GM12878 (cell line): ENCODE data around the gene FBXL19. TPM values are rescaled to one million over a fixed set of nuclear protein-coding genes. Genes with fewer than 3 reads are reported as not detected.

ENCODE experiments used
- ATAC-seq: fragments of 200-7000 bp; cut with Tn5 transposase; 3 replicates; pipeline ENCODE4 v1.9.1; 2020; ENCODE audit warnings: mild to moderate bottlenecking, moderate library complexity
- BruUV-seq: library from RNA; stranded (reverse); fragments of 400-500 nt; replicated peaks from 2 replicates; lab custom pipeline; 2021; lab: Mats Ljungman, UMichigan
- CTCF ChIA-PET: fragments of 300-600 bp; sonication (Branson Sonifier 250); formaldehyde crosslinking; extraction: SDS; loops from one replicate; lab custom pipeline; 2021; ENCODE audit warnings: inconsistent platforms; lab: Yijun Ruan, JAX
- POLR2A ChIA-PET: fragments of 350-600 bp; formaldehyde crosslinking; extraction: SDS; loops from one replicate; lab custom pipeline; 2021; ENCODE audit warnings: inconsistent platforms; lab: Charles Lee
- RAD21 ChIA-PET: fragments of 300-600 bp; sonication (Branson Sonifier 250); formaldehyde crosslinking; loops from one replicate; lab custom pipeline; 2023; ENCODE audit warnings: antibody characterized with exemption; ENCODE audit not compliant: unreplicated experiment; lab: Charles Lee
- SMC1A ChIA-PET: fragments of 300-600 bp; sonication (Branson Sonifier 250); formaldehyde crosslinking; loops from one replicate; lab custom pipeline; 2023; ENCODE audit not compliant: unreplicated experiment, uncharacterized antibody; lab: Charles Lee
- DNase-seq: peaks from one replicate; pipeline ENCODE4 v3.0.0-alpha.2; 2011; ENCODE audit warnings: low read depth, low spot score
- FAIRE-seq: peaks from 3 replicates; lab custom pipeline; 2011; peaks lifted over from hg19 to GRCh38; lab: Jason Lieb, UNC
- H2AFZ ChIP-seq: 2 replicates; pipeline ENCODE4 v1.6.0; 2011; ENCODE audit warnings: low read depth, low read length, control low read depth; ENCODE audit not compliant: control insufficient read depth
- H3K27ac ChIP-seq: 2 replicates; pipeline ENCODE4 v1.5.1; 2011; ENCODE audit warnings: control low read depth; ENCODE audit not compliant: control insufficient read depth, insufficient read depth
- H3K27me3 ChIP-seq, 2 experiments: replicated peaks in 1 of 2; 2 replicates each; pipeline versions ENCODE4 v1.6.0 to v1.6.1; 2011; ENCODE audit warnings: low read length in 1 of 2; ENCODE audit not compliant: control insufficient read depth in 2 of 2, insufficient read depth in 2 of 2
- H3K36me3 ChIP-seq, 2 experiments: 2 replicates each; pipeline ENCODE4 v1.5.1; 2011; ENCODE audit warnings: low read length in 1 of 2; ENCODE audit not compliant: control insufficient read depth in 2 of 2, insufficient read depth in 2 of 2
- H3K4me1 ChIP-seq: 2 replicates; pipeline ENCODE4 v1.6.1; 2011; ENCODE audit warnings: mild to moderate bottlenecking, low read length, moderate library complexity, mixed read lengths; ENCODE audit not compliant: control insufficient read depth, insufficient read depth
- H3K4me2 ChIP-seq: 2 replicates; pipeline ENCODE4 v1.6.0; 2011; ENCODE audit warnings: control low read depth; ENCODE audit not compliant: control insufficient read depth, insufficient read depth
- H3K4me3 ChIP-seq: fragments of 200-600 bp; sonication (generic); 2 replicates; pipeline ENCODE4 v1.5.1; 2016
- H3K79me2 ChIP-seq: 2 replicates; pipeline ENCODE4 v1.6.0; 2011; ENCODE audit warnings: low read length; ENCODE audit not compliant: control insufficient read depth, insufficient read depth
- H3K9ac ChIP-seq: 2 replicates; pipeline ENCODE4 v1.8.0; 2011; ENCODE audit warnings: low read length, control low read depth, mixed read lengths; ENCODE audit not compliant: control insufficient read depth, insufficient read depth
- H3K9me3 ChIP-seq: replicated peaks from 3 replicates; pipeline ENCODE4 v1.5.1; 2011; ENCODE audit warnings: mild to moderate bottlenecking, low read length; ENCODE audit not compliant: control insufficient read depth, insufficient read depth
- H4K20me1 ChIP-seq: 2 replicates; pipeline ENCODE4 v1.6.0; 2011; ENCODE audit not compliant: control insufficient read depth, insufficient read depth
- BCL11A ChIP-seq: IDR thresholded peaks from 2 replicates; pipeline ENCODE4 v1.6.1; 2011; ENCODE audit warnings: low read depth, low read length
- BRCA1 ChIP-seq: IDR thresholded peaks from 2 replicates; pipeline ENCODE4 v1.6.1; 2011; ENCODE audit warnings: low read depth, low read length, improper control_type of control experiment
- CHD1 ChIP-seq: IDR thresholded peaks from 2 replicates; pipeline ENCODE4 v1.6.1; 2012; ENCODE audit warnings: low read depth, low read length, improper control_type of control experiment
- CREB1 ChIP-seq: IDR thresholded peaks from 2 replicates; pipeline ENCODE4 v1.6.1; 2012; ENCODE audit warnings: low read depth, mild to moderate bottlenecking, inconsistent platforms
- DPF2 ChIP-seq: fragments of 450-650 bp; IDR thresholded peaks from 2 replicates; pipeline ENCODE4 v1.6.1; 2017; ENCODE audit warnings: mild to moderate bottlenecking
- ETV6 ChIP-seq, 2 experiments: fragments of 450-650 bp in 1 of 2; IDR thresholded peaks in 1 of 2; conservative IDR thresholded peaks in 1 of 2; 2 replicates each; pipeline ENCODE4 v1.6.1; 2014; ENCODE audit warnings: antibody characterized with exemption in 1 of 2, borderline replicate concordance in 1 of 2, low read depth in 1 of 2, mild to moderate bottlenecking in 1 of 2, moderate library complexity in 1 of 2
- GABPA ChIP-seq: IDR thresholded peaks from 2 replicates; pipeline ENCODE4 v1.6.1; 2014; ENCODE audit warnings: antibody characterized with exemption, low read depth, mild to moderate bottlenecking, inconsistent platforms
- HDGF ChIP-seq: fragments of 450-650 bp; IDR thresholded peaks from 2 replicates; pipeline ENCODE4 v1.6.1; 2016; ENCODE audit warnings: antibody characterized with exemption
- LARP7 ChIP-seq: fragments of 450-650 bp; IDR thresholded peaks from 2 replicates; pipeline ENCODE4 v1.6.1; 2017; ENCODE audit warnings: mild to moderate bottlenecking
- NFXL1 ChIP-seq: fragments of 450-650 bp; IDR thresholded peaks from 2 replicates; pipeline ENCODE4 v1.6.1; 2017; ENCODE audit warnings: antibody characterized with exemption, mild to moderate bottlenecking, borderline replicate concordance
- NFYA ChIP-seq: IDR thresholded peaks from 2 replicates; pipeline ENCODE4 v1.6.1; 2011; ENCODE audit warnings: low read depth, mild to moderate bottlenecking, low read length, improper control_type of control experiment, borderline replicate concordance
- RB1 ChIP-seq: fragments of 450-650 bp; formaldehyde crosslinking; IDR thresholded peaks from 2 replicates; pipeline ENCODE4 v1.6.1; 2017; ENCODE audit warnings: mild to moderate bottlenecking, borderline replicate concordance
- RFX5 ChIP-seq: IDR thresholded peaks from 2 replicates; pipeline ENCODE4 v1.6.1; 2011; ENCODE audit warnings: low read depth, low read length, improper control_type of control experiment
- RUNX3 ChIP-seq: IDR thresholded peaks from 2 replicates; pipeline ENCODE4 v1.6.1; 2012; ENCODE audit warnings: low read length, inconsistent platforms
- SPI1 ChIP-seq: IDR thresholded peaks from 2 replicates; pipeline ENCODE4 v1.6.1; 2011; ENCODE audit warnings: low read depth, mild to moderate bottlenecking, low read length, moderate library complexity, borderline replicate concordance; ENCODE audit not compliant: insufficient read depth
- SREBF2 ChIP-seq: IDR thresholded peaks from 2 replicates; pipeline ENCODE4 v1.6.1; 2012; ENCODE audit warnings: mild to moderate bottlenecking, low read length
- YBX1 ChIP-seq: fragments of 450-650 bp; IDR thresholded peaks from 2 replicates; pipeline ENCODE4 v1.6.1; 2016; ENCODE audit warnings: antibody characterized with exemption
- WGBS: methylation state at CpG from one replicate; pipeline ENCODE4 v1.1.6; 2016; ENCODE audit warnings: low lambda C conversion rate; ENCODE audit not compliant: insufficient replicate concordance, insufficient coverage; ENCODE audit errors: missing lambda C conversion rate; 5-methylcytosine and 5-hydroxymethylcytosine counted together
- in situ Hi-C: fragments of 300-500 bp; cut with MboI; formaldehyde crosslinking; loops from 9 replicates; pipeline ENCODE4 v1.14.3; 2018; ENCODE audit warnings: mixed read lengths
- intact Hi-C: fragments of 100-400 bp; cut with micrococcal nuclease; formaldehyde crosslinking; loops from one replicate; pipeline ENCODE4 v1.14.2; 2022; ENCODE audit not compliant: unreplicated experiment
- polyA plus RNA-seq, 11 experiments: library from polyadenylated mRNA; depleted of rRNA in 4 of 11; unstranded in 6 of 11; stranded (reverse) in 5 of 11; fragments of >200 nt; fragmentation: Nextera tagmentation in 4 of 11; fragmentation: Illumina TruSeq in 1 of 11; extraction: Ambion mirVana in 4 of 11; extraction: Trizol in 1 of 11; gene quantifications; 1 replicate in 1 of 11; 2 replicates in 10 of 11; pipeline versions ENCODE4 v1.2.1 to v1.2.3, GENCODE V29; 2011 to 2016; ENCODE audit warnings: inconsistent platforms in 2 of 11, missing spikeins in 2 of 11, low read depth in 1 of 11
- total RNA-seq, 4 experiments: library from RNA; depleted of rRNA in 3 of 4; stranded (reverse); fragments of >200 nt in 3 of 4; fragmentation: Illumina TruSeq in 1 of 4; extraction: Trizol in 1 of 4; gene quantifications; 2 replicates each; pipeline versions ENCODE4 v1.2.1 to v1.2.3, GENCODE V29; 2013 to 2021
- TF ChIP-seq, protein P1 (sequence below): fragments of 450-650 bp; IDR thresholded peaks from 2 replicates; pipeline ENCODE4 v1.6.1; 2016; ENCODE audit warnings: mild to moderate bottlenecking

Gene FBXL19
- total and polyA plus RNA-seq, 10 of the 15 experiments (the other 5 are each of a cell fraction or from before 2014, with no cell fraction given), result 0.02 to 32.1 (median 6.8) TPM; not detected in 1

DNA sequence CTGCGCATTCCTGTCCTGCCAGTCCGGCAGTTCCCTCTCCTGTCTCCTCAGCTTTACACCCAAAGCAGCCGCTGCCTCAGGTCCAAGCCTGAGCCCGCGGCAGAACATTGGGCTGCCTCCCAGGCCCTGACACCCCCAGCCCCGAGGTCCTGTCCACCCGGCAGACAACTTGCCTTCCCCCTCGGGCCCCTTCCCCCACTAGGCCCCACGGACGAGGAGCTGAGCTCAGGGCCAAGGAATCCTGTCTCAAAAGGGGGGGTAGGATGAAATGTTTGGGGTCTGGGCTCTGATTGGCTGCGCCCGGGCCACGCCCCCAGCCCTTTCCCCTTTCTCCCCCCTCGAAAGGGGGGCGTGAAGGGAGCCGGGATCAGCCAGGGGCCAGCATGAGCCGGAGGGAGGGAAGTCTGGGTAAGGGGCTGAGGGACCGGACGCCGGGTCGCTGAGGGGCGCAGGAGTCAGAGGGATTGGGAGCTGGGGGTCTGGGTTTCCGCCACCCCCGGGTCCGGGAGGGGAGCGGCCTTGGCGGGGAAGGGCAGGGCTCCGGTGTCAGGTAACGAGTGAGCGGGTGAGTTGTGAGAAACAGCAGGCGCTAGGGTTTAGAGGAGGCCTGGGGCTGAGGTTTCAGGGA lies 27.0 kb upstream of the FBXL19 start, which contains the start of gene CTF1:
Gene CTF1 (plus strand): TSS at position 354 of the 628 bp plus-strand sequence. CDS start 30 bp downstream, at position 384.
- Histone ChIP-seq H3K9ac (peak within 1 kb of the TSS; percentile 32; the same call in 1 of the 2 replicates), H3K9me3 (no peaks in the 10 kb centered on the region), H3K79me2 (peaks cover 1% of the 10 kb centered on the region; the same call in 1 of the 2 replicates), H2AFZ (peak within 1 kb of the TSS; percentile 78), H3K4me2 (peak within 1 kb of the TSS; percentile 71), H3K36me3 (no peaks in the 10 kb centered on the region), H3K27me3 (no peaks in the 10 kb centered on the region), H3K4me1 (peaks cover 26% of the 10 kb centered on the region), H4K20me1 (no peaks in the 10 kb centered on the region; the same call in 1 of the 2 replicates), H3K4me3 (no peak within 1 kb of the TSS), H3K27ac (peak within 1 kb of the TSS; percentile 39; the same call in 1 of the 2 replicates)
- FAIRE-seq (no peak), ATAC-seq (no peak), DNase-seq (no peak)
- CTCF ChIA-PET, result interaction anchor here (0.7 to 4.1 kb wide), 2 partner anchors 23 to 51 kb away, joined by 3 to 28 read pairs; no protein-coding TSS in a partner anchor
- BruUV-seq, result no TSS peak
- no peak for TF ChIP-seq DPF2
- TF ChIP-seq, protein P1, sequence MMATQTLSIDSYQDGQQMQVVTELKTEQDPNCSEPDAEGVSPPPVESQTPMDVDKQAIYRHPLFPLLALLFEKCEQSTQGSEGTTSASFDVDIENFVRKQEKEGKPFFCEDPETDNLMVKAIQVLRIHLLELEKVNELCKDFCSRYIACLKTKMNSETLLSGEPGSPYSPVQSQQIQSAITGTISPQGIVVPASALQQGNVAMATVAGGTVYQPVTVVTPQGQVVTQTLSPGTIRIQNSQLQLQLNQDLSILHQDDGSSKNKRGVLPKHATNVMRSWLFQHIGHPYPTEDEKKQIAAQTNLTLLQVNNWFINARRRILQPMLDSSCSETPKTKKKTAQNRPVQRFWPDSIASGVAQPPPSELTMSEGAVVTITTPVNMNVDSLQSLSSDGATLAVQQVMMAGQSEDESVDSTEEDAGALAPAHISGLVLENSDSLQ, result no peak
- TF ChIP-seq RUNX3, result no peak
- TF ChIP-seq BCL11A, result no peak
- TF ChIP-seq CHD1, result no peak
- TF ChIP-seq NFXL1, result no peak
- no peak for TF ChIP-seq GABPA
- no peak for TF ChIP-seq SPI1
- no peak for TF ChIP-seq BRCA1
- no peak for TF ChIP-seq RB1
- no peak for TF ChIP-seq RFX5
- TF ChIP-seq CREB1, result no peak
- no peak for TF ChIP-seq SREBF2
- TF ChIP-seq YBX1, result no peak
- TF ChIP-seq ETV6 (conservative IDR thresholded peaks at IDR 0.05 in 1 of 2, IDR thresholded peaks at IDR 0.05 in 1 of 2; ENCODE audit: borderline replicate concordance in 1 of 2, low read depth in 1 of 2), result no peak
- no peak for TF ChIP-seq NFYA
- TF ChIP-seq LARP7, result no peak
- TF ChIP-seq HDGF, result no peak
- RAD21 ChIA-PET, result interaction anchor here (2.0 kb wide), 1 partner anchor 51 kb away, joined by 7 read pairs; no protein-coding TSS in a partner anchor
- intact Hi-C loops (loop anchor here (2.0 to 10.0 kb wide), 2 partner anchors 26 to 242 kb away; partner anchors contain the start of genes FBRS, FBXL19 and PRR14), in situ Hi-C loops (no loop called here)
- SMC1A ChIA-PET, result interaction anchor here (1.2 to 8.8 kb wide), 3 partner anchors 14 to 52 kb away, joined by 3 to 146 read pairs (median 3); no protein-coding TSS in a partner anchor
- 25% methylated on average over 30 of the region's 31 CpGs for WGBS
- POLR2A ChIA-PET, result interaction anchor here (0.5 to 0.8 kb wide), 2 partner anchors 23 to 32 kb away, joined by 3 read pairs; no protein-coding TSS in a partner anchor
